BJ (cell line): ENCODE results near the gene OSBPL1A. TPM values are rescaled to one million over a fixed set of nuclear protein-coding genes. Genes with fewer than 3 reads are reported as not detected.

ENCODE experiments used
- CTCF ChIA-PET: fragments of 350-600 bp; formaldehyde crosslinking; extraction: SDS; loops from one replicate; lab custom pipeline; 2021; ENCODE audit warnings: antibody characterized with exemption, inconsistent platforms; lab: Yijun Ruan, JAX
- POLR2A ChIA-PET: fragments of 300-600 bp; sonication (Branson Sonifier 250); formaldehyde crosslinking; extraction: SDS; loops from one replicate; lab custom pipeline; 2021; ENCODE audit warnings: antibody characterized with exemption; lab: Charles Lee
- DNase-seq: peaks from one replicate; pipeline ENCODE4 v3.0.0-alpha.2; 2011; ENCODE audit warnings: low read depth
- H3K27me3 ChIP-seq: 2 replicates; pipeline ENCODE4 v1.6.0; 2011; ENCODE audit warnings: low read length; ENCODE audit not compliant: control insufficient read depth, insufficient read depth
- H3K36me3 ChIP-seq: 2 replicates; pipeline ENCODE4 v1.5.1; 2011; ENCODE audit warnings: low read length; ENCODE audit not compliant: control insufficient read depth, insufficient read depth
- H3K4me3 ChIP-seq: 2 replicates; pipeline ENCODE4 v1.5.1; 2011; ENCODE audit warnings: low read depth, mild to moderate bottlenecking, control low read depth, low read length
- polyA plus RNA-seq: library from polyadenylated mRNA; depleted of rRNA; stranded (reverse); fragments of >200 nt; gene quantifications from 2 replicates; pipeline ENCODE4 v1.2.3, GENCODE V29; 2011
- TF ChIP-seq, protein P1 (sequence below): IDR thresholded peaks from 2 replicates; pipeline ENCODE4 v1.5.1; 2011; ENCODE audit warnings: low read depth, mild to moderate bottlenecking, control low read depth, inconsistent platforms, low read length, moderate library complexity; ENCODE audit not compliant: insufficient read depth

Gene OSBPL1A
- polyA plus RNA-seq, 1 experiment: 20.1 TPM

GRCh38 chr18:24262087-24262486 is 135.5 kb downstream of the OSBPL1A start:
- TF ChIP-seq, protein P1, sequence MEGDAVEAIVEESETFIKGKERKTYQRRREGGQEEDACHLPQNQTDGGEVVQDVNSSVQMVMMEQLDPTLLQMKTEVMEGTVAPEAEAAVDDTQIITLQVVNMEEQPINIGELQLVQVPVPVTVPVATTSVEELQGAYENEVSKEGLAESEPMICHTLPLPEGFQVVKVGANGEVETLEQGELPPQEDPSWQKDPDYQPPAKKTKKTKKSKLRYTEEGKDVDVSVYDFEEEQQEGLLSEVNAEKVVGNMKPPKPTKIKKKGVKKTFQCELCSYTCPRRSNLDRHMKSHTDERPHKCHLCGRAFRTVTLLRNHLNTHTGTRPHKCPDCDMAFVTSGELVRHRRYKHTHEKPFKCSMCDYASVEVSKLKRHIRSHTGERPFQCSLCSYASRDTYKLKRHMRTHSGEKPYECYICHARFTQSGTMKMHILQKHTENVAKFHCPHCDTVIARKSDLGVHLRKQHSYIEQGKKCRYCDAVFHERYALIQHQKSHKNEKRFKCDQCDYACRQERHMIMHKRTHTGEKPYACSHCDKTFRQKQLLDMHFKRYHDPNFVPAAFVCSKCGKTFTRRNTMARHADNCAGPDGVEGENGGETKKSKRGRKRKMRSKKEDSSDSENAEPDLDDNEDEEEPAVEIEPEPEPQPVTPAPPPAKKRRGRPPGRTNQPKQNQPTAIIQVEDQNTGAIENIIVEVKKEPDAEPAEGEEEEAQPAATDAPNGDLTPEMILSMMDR: no peak
- Histone ChIP-seq H3K4me3 (no peak overlapping the region), H3K36me3 (no peaks in the 10 kb centered on the region), H3K27me3 (no peaks in the 10 kb centered on the region)
- CTCF ChIA-PET: interaction anchor here (0.9 kb wide), 1 partner anchor 86 kb away, joined by 4 read pairs; no protein-coding TSS in a partner anchor
- DNase-seq: no peak
- POLR2A ChIA-PET: no interaction called here

DNA sequence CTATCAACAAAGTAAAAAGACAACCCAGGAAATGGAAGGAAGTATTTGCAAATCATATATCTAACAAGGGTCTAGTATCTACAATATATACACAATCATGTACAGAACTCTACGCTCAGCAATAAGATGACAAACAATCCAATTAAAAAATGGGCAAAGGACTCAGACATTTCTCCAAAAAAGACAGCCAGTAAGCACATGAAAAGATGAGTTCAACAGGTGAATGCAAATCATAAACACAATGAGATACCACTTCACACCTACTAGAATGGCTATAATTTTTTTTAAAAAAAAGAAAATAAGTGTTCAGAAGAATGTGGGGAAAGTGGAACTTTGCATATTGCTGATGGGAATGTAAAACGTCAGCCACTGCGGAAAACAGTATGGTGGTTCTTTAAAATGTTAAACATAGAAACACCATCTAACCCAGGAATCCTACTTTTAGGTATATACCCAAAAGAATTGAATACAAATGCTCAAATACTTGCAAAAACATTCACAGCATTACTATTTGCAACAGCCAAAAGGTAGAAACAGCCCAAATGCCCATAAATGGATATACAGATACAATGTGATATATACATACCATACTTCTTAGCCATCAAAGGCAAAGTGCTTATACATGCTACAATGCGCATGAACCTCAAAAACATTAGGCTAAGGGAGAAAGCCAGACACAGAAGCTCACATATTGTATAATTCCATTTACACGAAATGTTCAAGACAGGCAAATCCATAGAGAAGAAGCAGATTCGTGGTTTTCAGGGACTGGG is 137.6 kb downstream of the OSBPL1A start:
- TF ChIP-seq, protein P1: no peak
- Histone ChIP-seq H3K4me3 (no peak overlapping the region), H3K36me3 (no peaks in the 10 kb centered on the region), H3K27me3 (no peaks in the 10 kb centered on the region)
- no peak for DNase-seq
- CTCF ChIA-PET: interaction anchor here (1.0 kb wide), 1 partner anchor 23 kb away, joined by 3 read pairs; no protein-coding TSS in a partner anchor
- POLR2A ChIA-PET: no interaction called here

- ChIA-PET POLR2A (no interaction called here), CTCF (no interaction called here)
- TF ChIP-seq, protein P1: no peak
- Histone ChIP-seq H3K27me3 (no peaks in the 10 kb centered on the region), H3K4me3 (no peak overlapping the region), H3K36me3 (no peaks in the 10 kb centered on the region)
- no peak for DNase-seq
Observed at GRCh38 chr18:24254071-24254470, 143.6 kb downstream of the OSBPL1A start.

DNA sequence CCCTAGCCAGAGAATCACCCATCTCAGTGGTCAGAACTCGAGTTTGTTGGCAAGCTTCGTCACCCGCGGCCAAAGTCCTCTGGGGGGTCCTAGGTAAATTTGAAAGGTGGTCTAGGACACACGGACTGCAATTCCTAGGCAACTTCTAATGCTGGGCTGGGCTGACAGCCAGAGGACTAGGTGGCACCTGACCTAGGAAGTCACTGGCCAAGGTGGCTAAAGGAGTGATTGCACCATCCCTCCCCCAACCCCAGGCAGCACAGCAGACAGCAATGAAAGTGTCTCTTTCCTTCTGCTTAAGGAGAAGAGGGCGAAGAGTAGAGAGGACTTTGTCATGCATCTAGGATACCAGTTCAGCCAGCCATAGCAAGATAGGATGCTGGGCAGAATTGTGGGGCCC is 147.9 kb downstream of the OSBPL1A start:
- no peak for DNase-seq
- POLR2A ChIA-PET: no interaction called here
- CTCF ChIA-PET: no interaction called here
- TF ChIP-seq, protein P1: no peak
- Histone ChIP-seq H3K27me3 (no peaks in the 10 kb centered on the region), H3K4me3 (no peak overlapping the region), H3K36me3 (no peaks in the 10 kb centered on the region)

- CTCF ChIA-PET: no interaction called here
- DNase-seq: no peak
- Histone ChIP-seq H3K36me3 (no peaks in the 10 kb centered on the region), H3K27me3 (no peaks in the 10 kb centered on the region), H3K4me3 (no peak overlapping the region)
- POLR2A ChIA-PET: no interaction called here
- TF ChIP-seq, protein P1: no peak
Observed at GRCh38 chr18:24248359-24248758, 149.3 kb downstream of the OSBPL1A start.
